Measurements from ENCODE around the gene HGFAC. TPM values are rescaled to one million over a fixed set of nuclear protein-coding genes. Genes with fewer than 3 reads are reported as not detected.
A peak's percentile ranks its signal among the peaks of the same experiment; 100 is the strongest.

The HGFAC gene
- total RNA-seq, 1 experiment from 2014 or later = 0.37 TPM

DNA sequence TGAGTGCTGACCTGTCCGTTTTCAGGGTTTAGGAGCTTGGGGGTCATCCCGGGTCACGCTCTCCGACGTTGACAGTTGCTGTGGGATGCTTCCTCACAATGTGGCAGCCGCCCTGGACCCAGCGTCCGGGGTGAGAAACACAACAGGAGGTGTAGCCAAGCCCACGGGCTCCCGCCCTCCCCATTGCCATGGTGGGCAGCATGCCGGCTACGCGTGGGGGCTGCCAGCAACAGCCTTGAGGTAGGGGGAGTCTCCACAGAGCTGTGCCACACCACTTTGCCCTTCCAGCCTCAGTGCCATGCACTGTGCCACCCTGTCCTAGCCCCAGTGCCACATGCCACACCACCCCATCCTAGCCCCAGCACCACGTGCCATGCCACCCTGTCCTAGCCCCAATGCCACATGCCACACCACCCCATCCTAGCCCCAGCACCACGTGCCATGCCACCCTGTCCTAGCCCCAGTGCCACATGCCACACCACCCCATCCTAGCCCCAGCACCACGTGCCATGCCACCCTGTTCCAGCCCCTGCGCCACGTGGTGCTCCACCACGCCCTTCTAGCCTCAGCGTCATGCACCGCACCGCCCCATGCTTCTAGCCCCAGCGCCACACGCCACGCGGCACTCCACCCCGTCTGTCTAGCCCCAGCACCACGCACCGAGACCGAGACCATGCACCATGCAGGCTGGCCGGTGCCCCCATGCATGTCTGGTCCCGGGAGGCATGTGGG lies 8.5 kb upstream of the HGFAC start:
- H2BK120ac ChIP-seq (ENCODE audit: low read depth, low read length, poor library complexity, severe bottlenecking) = no peak overlapping the region
- no CpG with 5 or more reads among the region's 32 CpGs for WGBS (ENCODE audit: extremely low coverage, insufficient read length, low lambda C conversion rate)
- peaks cover 3 to 8% (median 6%) of the 10 kb centered on the region in 3 experiments; a peak in 4 of 7 replicates for H3K36me3 Mint-ChIP-seq (ENCODE audit: insufficient read depth in 1 of 3, low read depth in 3 of 3)
- H4K91ac ChIP-seq (ENCODE audit: insufficient read length, low read depth, low read length) = no peak overlapping the region
- no peak overlapping the region for H4K8ac ChIP-seq (replicated peaks; ENCODE audit: insufficient read length, low read depth, low read length)
- H3K14ac ChIP-seq (ENCODE audit: insufficient read depth, low read length) = peak overlapping the region; percentile 56; the same call in 1 of the 2 replicates
- no peaks in the 10 kb centered on the region for H3K4me1 ChIP-seq (ENCODE audit: insufficient read depth, low read length)
- no peak overlapping the region for H2BK20ac ChIP-seq (ENCODE audit: low read depth, low read length, poor library complexity, severe bottlenecking)
- no peak overlapping the region for H3K27ac Mint-ChIP-seq
- H3K9me3 ChIP-seq (ENCODE audit: control insufficient read depth, low read depth, low read length) = no peaks in the 10 kb centered on the region
- DNase-seq = no peak
- H3K23me2 ChIP-seq (ENCODE audit: insufficient read length, low read depth, low read length, poor library complexity, severe bottlenecking) = no peaks in the 10 kb centered on the region
- no peak overlapping the region for H3K4me3 Mint-ChIP-seq
- no peak overlapping the region for H3K23ac ChIP-seq (ENCODE audit: insufficient read length, low read depth, low read length)
- H2BK12ac ChIP-seq (ENCODE audit: insufficient read length, low read depth, low read length) = no peak overlapping the region
- no peak overlapping the region for H3K4ac ChIP-seq (ENCODE audit: low read depth, low read length)
- no peak overlapping the region for H2AFZ ChIP-seq (ENCODE audit: low read length)
- TF ChIP-seq, protein P1, sequence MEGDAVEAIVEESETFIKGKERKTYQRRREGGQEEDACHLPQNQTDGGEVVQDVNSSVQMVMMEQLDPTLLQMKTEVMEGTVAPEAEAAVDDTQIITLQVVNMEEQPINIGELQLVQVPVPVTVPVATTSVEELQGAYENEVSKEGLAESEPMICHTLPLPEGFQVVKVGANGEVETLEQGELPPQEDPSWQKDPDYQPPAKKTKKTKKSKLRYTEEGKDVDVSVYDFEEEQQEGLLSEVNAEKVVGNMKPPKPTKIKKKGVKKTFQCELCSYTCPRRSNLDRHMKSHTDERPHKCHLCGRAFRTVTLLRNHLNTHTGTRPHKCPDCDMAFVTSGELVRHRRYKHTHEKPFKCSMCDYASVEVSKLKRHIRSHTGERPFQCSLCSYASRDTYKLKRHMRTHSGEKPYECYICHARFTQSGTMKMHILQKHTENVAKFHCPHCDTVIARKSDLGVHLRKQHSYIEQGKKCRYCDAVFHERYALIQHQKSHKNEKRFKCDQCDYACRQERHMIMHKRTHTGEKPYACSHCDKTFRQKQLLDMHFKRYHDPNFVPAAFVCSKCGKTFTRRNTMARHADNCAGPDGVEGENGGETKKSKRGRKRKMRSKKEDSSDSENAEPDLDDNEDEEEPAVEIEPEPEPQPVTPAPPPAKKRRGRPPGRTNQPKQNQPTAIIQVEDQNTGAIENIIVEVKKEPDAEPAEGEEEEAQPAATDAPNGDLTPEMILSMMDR (conservative IDR thresholded peaks at IDR 0.05) = no peak
- no peak overlapping the region for H3K27ac ChIP-seq (ENCODE audit: insufficient read length, low read depth, low read length)
- no peak overlapping the region for H2BK15ac ChIP-seq (ENCODE audit: low read depth, low read length)
- H3K9ac ChIP-seq (ENCODE audit: extremely low read depth, insufficient read length, low read length) = no peak overlapping the region
- no peaks in the 10 kb centered on the region for H3K27me3 ChIP-seq (ENCODE audit: insufficient read depth, low read length)
- no peak overlapping the region for H2AK5ac ChIP-seq (ENCODE audit: insufficient read length, low read length)
- H3K79me2 ChIP-seq (ENCODE audit: insufficient read depth, low read length) = no peaks in the 10 kb centered on the region
- H3K4me1 Mint-ChIP-seq = peaks cover 2 to 13% of the 10 kb centered on the region in 2 experiments; a peak in 3 of 4 replicates
- no peak overlapping the region for H4K5ac ChIP-seq (ENCODE audit: insufficient read length, low read depth, low read length)
- no peak overlapping the region for H2BK5ac ChIP-seq (ENCODE audit: insufficient read length, low read length)
- H3K27me3 Mint-ChIP-seq (ENCODE audit: low read depth) = no peaks in the 10 kb centered on the region; the same call in 1 of the 2 replicates
- H3K56ac ChIP-seq (ENCODE audit: insufficient read length, low read depth, low read length) = no peak overlapping the region
- H3K9me3 Mint-ChIP-seq = no peaks in the 10 kb centered on the region
- no peak overlapping the region for H3K18ac ChIP-seq (ENCODE audit: insufficient read length, low read depth, low read length)
- H3K79me1 ChIP-seq (ENCODE audit: insufficient read depth, low read depth, low read length, poor library complexity, severe bottlenecking) = no peaks in the 10 kb centered on the region
- H3T11ph ChIP-seq (ENCODE audit: low read length) = no peak overlapping the region
- H4K20me1 ChIP-seq (ENCODE audit: control insufficient read depth, insufficient read depth, insufficient read length) = no peaks in the 10 kb centered on the region
- H3K4me2 ChIP-seq (ENCODE audit: insufficient read depth, insufficient read length, low read length) = no peak overlapping the region

Measured in H9 (cell line).